IPS-18a (cell line): ENCODE results near the gene ISLR2.
"Not testable (repeated sequence)": the region's sequence is repeated elsewhere in the genome, so short reads cannot be mapped to it uniquely, and the experiment has no call there.

Source experiments
- H3K27ac ChIP-seq: one replicate; pipeline ENCODE4 v1.5.1; 2013; ENCODE audit warnings: low read length
- H3K27me3 ChIP-seq: one replicate; pipeline ENCODE4 v1.6.1; 2013; ENCODE audit warnings: mild to moderate bottlenecking, low read length; ENCODE audit not compliant: control insufficient read depth, insufficient read depth
- H3K36me3 ChIP-seq: one replicate; pipeline ENCODE4 v1.6.1; 2013; ENCODE audit warnings: low read depth, low read length; ENCODE audit not compliant: control insufficient read depth
- H3K4me1 ChIP-seq: one replicate; pipeline ENCODE4 v1.6.1; 2013; ENCODE audit warnings: low read depth, low read length; ENCODE audit not compliant: control insufficient read depth
- H3K4me3 ChIP-seq: one replicate; pipeline ENCODE4 v1.5.1; 2013; ENCODE audit warnings: low read length
- H3K9ac ChIP-seq: one replicate; pipeline ENCODE4 v1.6.1; 2013; ENCODE audit warnings: mild to moderate bottlenecking, low read length, moderate library complexity
- H3K9me3 ChIP-seq: one replicate; pipeline ENCODE4 v1.6.1; 2013; ENCODE audit warnings: low read depth, low read length; ENCODE audit not compliant: control insufficient read depth

Gene ISLR2

GRCh38 chr15:74162195-74162536, 31.8 kb downstream of the ISLR2 start:
- not testable (repeated sequence) for H3K9ac ChIP-seq, H3K4me3 ChIP-seq, H3K27me3 ChIP-seq, H3K27ac ChIP-seq, H3K4me1 ChIP-seq, H3K36me3 ChIP-seq, H3K9me3 ChIP-seq

- no peak overlapping the region for H3K27ac ChIP-seq
- no peak overlapping the region for H3K4me3 ChIP-seq
- H3K27me3 ChIP-seq: no peaks in the 10 kb centered on the region
- H3K9ac ChIP-seq: no peak overlapping the region
- no peaks in the 10 kb centered on the region for H3K4me1 ChIP-seq
- no peaks in the 10 kb centered on the region for H3K36me3 ChIP-seq
- H3K9me3 ChIP-seq: no peaks in the 10 kb centered on the region
These were observed 35.1 kb downstream of the ISLR2 start for GRCh38 chr15:74165461-74165860.

GRCh38 chr15:74167891-74168331, 37.5 kb downstream of the ISLR2 start:
- H3K9me3 ChIP-seq: no peaks in the 10 kb centered on the region
- H3K27me3 ChIP-seq: no peaks in the 10 kb centered on the region
- H3K36me3 ChIP-seq: no peaks in the 10 kb centered on the region
- H3K9ac ChIP-seq: no peak overlapping the region
- peaks cover 5% of the 10 kb centered on the region for H3K4me1 ChIP-seq
- no peak overlapping the region for H3K4me3 ChIP-seq
- H3K27ac ChIP-seq: no peak overlapping the region

- Histone ChIP-seq H3K9ac (no peak overlapping the region), H3K9me3 (no peaks in the 10 kb centered on the region), H3K27ac (no peak overlapping the region), H3K4me3 (no peak overlapping the region), H3K36me3 (no peaks in the 10 kb centered on the region), H3K4me1 (peaks cover 11% of the 10 kb centered on the region), H3K27me3 (no peaks in the 10 kb centered on the region)
These were observed 38.3 kb downstream of the ISLR2 start for GRCh38 chr15:74168711-74169126.

GRCh38 chr15:74170071-74170844, 39.9 kb downstream of the ISLR2 start:
- Histone ChIP-seq H3K4me1 (peaks cover 11% of the 10 kb centered on the region), H3K27me3 (no peaks in the 10 kb centered on the region), H3K9me3 (no peaks in the 10 kb centered on the region), H3K9ac (no peak overlapping the region), H3K27ac (no peak overlapping the region), H3K36me3 (no peaks in the 10 kb centered on the region), H3K4me3 (no peak overlapping the region)

GRCh38 chr15:74170875-74171578, 40.6 kb downstream of the ISLR2 start:
- H3K27ac ChIP-seq: no peak overlapping the region
- no peaks in the 10 kb centered on the region for H3K9me3 ChIP-seq
- H3K4me3 ChIP-seq: no peak overlapping the region

GRCh38 chr15:74171965-74172541, 41.7 kb downstream of the ISLR2 start:
- Histone ChIP-seq H3K27ac (no peak overlapping the region), H3K4me3 (no peak overlapping the region), H3K36me3 (no peaks in the 10 kb centered on the region), H3K9ac (no peak overlapping the region), H3K27me3 (no peaks in the 10 kb centered on the region), H3K9me3 (no peaks in the 10 kb centered on the region), H3K4me1 (peaks cover 13% of the 10 kb centered on the region)

More at GRCh38 chr15:74170875-74171578, 40.6 kb downstream of the ISLR2 start:
- Histone ChIP-seq H3K36me3 (no peaks in the 10 kb centered on the region), H3K4me1 (peaks cover 11% of the 10 kb centered on the region), H3K9ac (no peak overlapping the region), H3K27me3 (no peaks in the 10 kb centered on the region)

- Histone ChIP-seq H3K36me3 (no peaks in the 10 kb centered on the region), H3K27me3 (no peaks in the 10 kb centered on the region), H3K9ac (no peak overlapping the region), H3K4me1 (peaks cover 13% of the 10 kb centered on the region), H3K9me3 (no peaks in the 10 kb centered on the region), H3K27ac (no peak overlapping the region), H3K4me3 (no peak overlapping the region)
These were observed 42.5 kb downstream of the ISLR2 start for GRCh38 chr15:74172701-74173379.

GRCh38 chr15:74173380-74174218, 43.2 kb downstream of the ISLR2 start, which contains the start of gene ISLR:
TSS of gene ISLR (plus strand) at chr15:74173710. CDS start at chr15:74174859, 1,149 bp downstream.
- Histone ChIP-seq H3K4me3 (no peak within 1 kb of the TSS), H3K9ac (no peak within 1 kb of the TSS), H3K9me3 (no peaks in the 10 kb centered on the region), H3K4me1 (peaks cover 13% of the 10 kb centered on the region), H3K27me3 (no peaks in the 10 kb centered on the region), H3K27ac (no peak within 1 kb of the TSS), H3K36me3 (no peaks in the 10 kb centered on the region)

- Histone ChIP-seq H3K4me1 (peaks cover 13% of the 10 kb centered on the region), H3K9me3 (no peaks in the 10 kb centered on the region), H3K36me3 (no peaks in the 10 kb centered on the region), H3K4me3 (no peak overlapping the region), H3K9ac (no peak overlapping the region), H3K27me3 (no peaks in the 10 kb centered on the region), H3K27ac (no peak overlapping the region)
These were observed 44.0 kb downstream of the ISLR2 start for GRCh38 chr15:74174219-74174957.
